Measurements from ENCODE around the gene PPP1R13B. TPM values are rescaled to one million over a fixed set of nuclear protein-coding genes. Genes with fewer than 3 reads are reported as not detected.

Gene PPP1R13B
- total and polyA plus RNA-seq, 2 experiments from 2014 or later, result 2.0 to 8.5 TPM

GRCh38 chr14:103725739-103726395, 121.5 kb downstream of the PPP1R13B start (continued):
- TF ChIP-seq ETS1 (IDR thresholded peaks at IDR 0.05) (no peak), EZH2 (IDR thresholded peaks at IDR 0.05; ENCODE audit: low read depth, unreplicated experiment) (no peak)

- H4K20me1 ChIP-seq (replicated peaks; ENCODE audit: insufficient read depth), result peaks cover 7% of the 10 kb centered on the region
- H3K4me2 ChIP-seq, result no peak overlapping the region
- no peaks in the 10 kb centered on the region for H3K36me3 ChIP-seq (ENCODE audit: insufficient read depth)
- Mint-ChIP-seq H3K4me3 (no peak overlapping the region), H3K27me3 (ENCODE audit: insufficient read depth, low read depth, poor library complexity) (peaks cover 3% of the 10 kb centered on the region), H3K27ac (no peak overlapping the region), H3K4me1 (peaks cover 5% of the 10 kb centered on the region; the same call in 2 of the 3 replicates), H3K9me3 (no peaks in the 10 kb centered on the region), H3K36me3 (ENCODE audit: low read depth) (peaks cover 13% of the 10 kb centered on the region)
- TF ChIP-seq ETS1 (IDR thresholded peaks at IDR 0.05), result no peak
- TF ChIP-seq, protein P1, sequence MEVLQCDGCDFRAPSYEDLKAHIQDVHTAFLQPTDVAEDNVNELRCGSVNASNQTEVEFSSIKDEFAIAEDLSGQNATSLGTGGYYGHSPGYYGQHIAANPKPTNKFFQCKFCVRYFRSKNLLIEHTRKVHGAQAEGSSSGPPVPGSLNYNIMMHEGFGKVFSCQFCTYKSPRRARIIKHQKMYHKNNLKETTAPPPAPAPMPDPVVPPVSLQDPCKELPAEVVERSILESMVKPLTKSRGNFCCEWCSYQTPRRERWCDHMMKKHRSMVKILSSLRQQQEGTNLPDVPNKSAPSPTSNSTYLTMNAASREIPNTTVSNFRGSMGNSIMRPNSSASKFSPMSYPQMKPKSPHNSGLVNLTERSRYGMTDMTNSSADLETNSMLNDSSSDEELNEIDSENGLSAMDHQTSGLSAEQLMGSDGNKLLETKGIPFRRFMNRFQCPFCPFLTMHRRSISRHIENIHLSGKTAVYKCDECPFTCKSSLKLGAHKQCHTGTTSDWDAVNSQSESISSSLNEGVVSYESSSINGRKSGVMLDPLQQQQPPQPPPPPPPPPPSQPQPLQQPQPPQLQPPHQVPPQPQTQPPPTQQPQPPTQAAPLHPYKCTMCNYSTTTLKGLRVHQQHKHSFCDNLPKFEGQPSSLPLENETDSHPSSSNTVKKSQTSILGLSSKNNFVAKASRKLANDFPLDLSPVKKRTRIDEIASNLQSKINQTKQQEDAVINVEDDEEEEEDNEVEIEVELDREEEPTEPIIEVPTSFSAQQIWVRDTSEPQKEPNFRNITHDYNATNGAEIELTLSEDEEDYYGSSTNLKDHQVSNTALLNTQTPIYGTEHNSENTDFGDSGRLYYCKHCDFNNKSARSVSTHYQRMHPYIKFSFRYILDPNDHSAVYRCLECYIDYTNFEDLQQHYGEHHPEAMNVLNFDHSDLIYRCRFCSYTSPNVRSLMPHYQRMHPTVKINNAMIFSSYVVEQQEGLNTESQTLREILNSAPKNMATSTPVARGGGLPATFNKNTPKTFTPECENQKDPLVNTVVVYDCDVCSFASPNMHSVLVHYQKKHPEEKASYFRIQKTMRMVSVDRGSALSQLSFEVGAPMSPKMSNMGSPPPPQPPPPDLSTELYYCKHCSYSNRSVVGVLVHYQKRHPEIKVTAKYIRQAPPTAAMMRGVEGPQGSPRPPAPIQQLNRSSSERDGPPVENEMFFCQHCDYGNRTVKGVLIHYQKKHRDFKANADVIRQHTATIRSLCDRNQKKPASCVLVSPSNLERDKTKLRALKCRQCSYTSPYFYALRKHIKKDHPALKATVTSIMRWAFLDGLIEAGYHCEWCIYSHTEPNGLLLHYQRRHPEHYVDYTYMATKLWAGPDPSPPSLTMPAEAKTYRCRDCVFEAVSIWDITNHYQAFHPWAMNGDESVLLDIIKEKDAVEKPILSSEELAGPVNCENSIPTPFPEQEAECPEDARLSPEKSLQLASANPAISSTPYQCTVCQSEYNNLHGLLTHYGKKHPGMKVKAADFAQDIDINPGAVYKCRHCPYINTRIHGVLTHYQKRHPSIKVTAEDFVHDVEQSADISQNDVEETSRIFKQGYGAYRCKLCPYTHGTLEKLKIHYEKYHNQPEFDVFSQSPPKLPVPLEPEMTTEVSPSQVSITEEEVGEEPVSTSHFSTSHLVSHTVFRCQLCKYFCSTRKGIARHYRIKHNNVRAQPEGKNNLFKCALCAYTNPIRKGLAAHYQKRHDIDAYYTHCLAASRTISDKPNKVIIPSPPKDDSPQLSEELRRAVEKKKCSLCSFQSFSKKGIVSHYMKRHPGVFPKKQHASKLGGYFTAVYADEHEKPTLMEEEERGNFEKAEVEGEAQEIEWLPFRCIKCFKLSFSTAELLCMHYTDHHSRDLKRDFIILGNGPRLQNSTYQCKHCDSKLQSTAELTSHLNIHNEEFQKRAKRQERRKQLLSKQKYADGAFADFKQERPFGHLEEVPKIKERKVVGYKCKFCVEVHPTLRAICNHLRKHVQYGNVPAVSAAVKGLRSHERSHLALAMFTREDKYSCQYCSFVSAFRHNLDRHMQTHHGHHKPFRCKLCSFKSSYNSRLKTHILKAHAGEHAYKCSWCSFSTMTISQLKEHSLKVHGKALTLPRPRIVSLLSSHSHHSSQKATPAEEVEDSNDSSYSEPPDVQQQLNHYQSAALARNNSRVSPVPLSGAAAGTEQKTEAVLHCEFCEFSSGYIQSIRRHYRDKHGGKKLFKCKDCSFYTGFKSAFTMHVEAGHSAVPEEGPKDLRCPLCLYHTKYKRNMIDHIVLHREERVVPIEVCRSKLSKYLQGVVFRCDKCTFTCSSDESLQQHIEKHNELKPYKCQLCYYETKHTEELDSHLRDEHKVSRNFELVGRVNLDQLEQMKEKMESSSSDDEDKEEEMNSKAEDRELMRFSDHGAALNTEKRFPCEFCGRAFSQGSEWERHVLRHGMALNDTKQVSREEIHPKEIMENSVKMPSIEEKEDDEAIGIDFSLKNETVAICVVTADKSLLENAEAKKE (CRISPR knock-in tag; IDR thresholded peaks at IDR 0.05), result no peak
- no peaks in the 10 kb centered on the region for H3K27me3 ChIP-seq (ENCODE audit: insufficient read depth)
- no peaks in the 10 kb centered on the region for H3K4me1 ChIP-seq (ENCODE audit: insufficient read depth)
- no peaks in the 10 kb centered on the region for H3K9me2 ChIP-seq (ENCODE audit: insufficient read depth)
- H3F3A ChIP-seq (replicated peaks; ENCODE audit: low read depth), result no peaks in the 10 kb centered on the region
- ATAC-seq (no peak), DNase-seq (ENCODE audit: low spot score) (no peak)
- H3K4me3 ChIP-seq, result no peak overlapping the region
- no peak overlapping the region for H2AFZ ChIP-seq
- peaks cover 46% of the 10 kb centered on the region for H3K79me2 ChIP-seq (replicated peaks; ENCODE audit: insufficient read depth)
- no peak overlapping the region for H3K27ac ChIP-seq (ENCODE audit: low read depth)
Measured at GRCh38 chr14:103725001-103725682, 122.2 kb downstream of the PPP1R13B start.

Data from GM23338 (cell line).